Right hindlimb (tissue), 1 donor: ENCODE data around the gene ARGLU1.

ENCODE experiments used
- DNase-seq: peaks from one replicate; pipeline ENCODE4 v3.0.0-alpha.2; 2018

Gene ARGLU1

DNA sequence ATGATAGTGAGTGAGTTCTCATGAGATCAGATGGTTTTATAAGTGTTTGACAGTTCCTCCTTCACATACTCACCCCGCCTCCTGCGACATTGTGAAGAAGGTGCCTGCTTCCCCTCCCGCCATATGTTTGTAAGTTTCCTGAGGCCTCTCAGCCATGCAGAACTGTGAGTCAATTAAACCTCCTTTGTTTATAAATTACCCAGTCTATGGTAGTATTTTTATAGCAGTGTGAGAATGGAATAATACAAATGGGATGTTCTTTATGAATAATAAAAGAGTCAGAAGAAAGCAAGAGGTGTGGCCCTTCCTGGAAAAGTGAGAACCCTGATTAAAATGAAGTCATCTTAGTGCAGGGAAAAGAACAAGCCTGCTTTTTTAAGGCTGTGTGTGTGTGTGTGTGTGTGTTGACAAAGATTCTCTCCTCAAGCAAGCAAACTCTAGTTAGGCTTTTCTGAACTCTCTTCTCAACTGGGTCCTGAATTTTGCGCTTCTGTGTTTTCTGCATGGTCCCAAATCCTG, 18.8 kb upstream of the ARGLU1 start:
- no peak for DNase-seq

DNA sequence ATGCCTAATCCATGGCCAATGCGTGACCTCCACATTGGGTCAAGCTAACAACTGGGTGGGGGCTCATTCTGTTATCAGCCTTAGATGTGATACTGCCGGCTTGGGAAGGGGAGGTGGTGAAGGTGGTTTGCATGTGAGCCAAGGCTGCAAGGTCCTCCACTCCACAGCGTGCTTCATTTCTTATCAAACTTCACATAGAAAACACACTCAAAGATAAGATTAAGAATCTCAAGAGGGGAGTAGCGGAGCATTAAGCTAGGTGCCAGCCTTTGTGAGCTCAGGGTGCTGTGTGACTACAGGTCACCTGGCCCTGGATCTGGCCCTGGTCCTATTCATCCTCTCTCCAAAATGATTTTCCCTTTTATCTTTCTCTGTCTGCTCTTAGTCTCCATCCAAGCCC, 13.3 kb upstream of the ARGLU1 start:
- no peak for DNase-seq

DNA sequence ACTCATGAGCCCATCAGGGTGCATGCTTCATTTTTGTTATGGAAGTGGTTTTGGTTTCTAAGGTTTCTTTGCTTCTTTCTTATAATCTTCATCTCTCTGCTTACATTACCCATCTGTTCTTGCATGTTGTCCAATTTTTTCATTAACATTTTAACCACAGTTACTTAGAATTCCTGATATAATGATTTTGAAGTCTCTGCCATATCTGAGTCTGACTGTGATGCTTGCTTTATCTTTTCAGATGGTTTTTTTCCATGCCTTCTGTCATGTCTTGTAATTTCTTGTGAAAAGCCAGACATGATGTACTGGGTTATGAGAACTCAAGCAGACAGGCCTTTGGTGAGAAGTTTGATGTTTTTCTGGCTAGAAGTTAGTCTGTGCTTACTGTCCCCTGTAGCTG, 8.0 kb upstream of the ARGLU1 start:
- no peak for DNase-seq

DNA sequence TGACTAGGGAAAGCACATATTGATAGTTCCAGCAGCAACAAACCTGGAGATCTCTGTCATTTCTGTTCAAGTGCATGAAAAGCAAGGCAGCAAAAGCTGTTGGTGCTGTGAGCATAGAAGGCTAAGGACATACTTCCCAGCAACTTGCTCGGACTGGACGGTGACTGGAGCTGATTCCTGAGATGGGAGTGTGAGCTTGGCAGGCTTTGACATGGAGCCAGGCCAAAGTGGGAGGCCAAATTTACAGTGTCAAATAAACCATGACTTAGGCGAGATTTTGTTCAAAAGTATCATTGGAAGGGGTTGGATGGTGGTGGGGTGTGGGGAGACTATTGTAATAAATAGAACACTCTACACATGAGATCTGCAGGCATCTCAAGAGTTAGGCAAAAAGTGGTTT, 5.9 kb upstream of the ARGLU1 start:
- peak; percentile 45 for DNase-seq

DNA sequence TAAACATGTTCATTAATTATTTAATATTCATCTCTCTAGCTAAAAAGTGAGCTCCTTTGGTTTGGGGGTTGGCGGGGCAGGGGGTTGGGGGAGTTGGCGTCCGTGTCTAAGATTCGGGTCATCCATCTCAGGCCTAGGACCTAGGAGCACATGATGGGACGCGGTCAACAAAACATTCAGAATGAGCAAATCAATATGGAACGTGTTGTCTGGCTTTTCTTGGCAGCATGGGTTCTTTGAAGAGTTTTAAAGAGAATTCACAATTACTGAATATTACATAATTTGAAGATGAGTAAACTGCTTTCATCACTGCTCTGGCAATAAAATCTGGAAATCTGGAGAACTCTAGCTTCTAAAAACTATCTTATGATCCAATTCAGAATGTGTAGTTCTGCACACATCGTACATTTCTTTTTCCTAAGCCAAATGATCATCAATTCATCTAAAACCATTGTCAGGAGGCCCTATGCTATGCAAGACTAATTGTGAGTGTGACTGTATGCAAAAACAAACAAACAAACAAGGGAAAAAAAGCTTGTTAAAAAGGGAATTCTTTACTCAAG, 5.4 kb upstream of the ARGLU1 start:
- no peak for DNase-seq

DNA sequence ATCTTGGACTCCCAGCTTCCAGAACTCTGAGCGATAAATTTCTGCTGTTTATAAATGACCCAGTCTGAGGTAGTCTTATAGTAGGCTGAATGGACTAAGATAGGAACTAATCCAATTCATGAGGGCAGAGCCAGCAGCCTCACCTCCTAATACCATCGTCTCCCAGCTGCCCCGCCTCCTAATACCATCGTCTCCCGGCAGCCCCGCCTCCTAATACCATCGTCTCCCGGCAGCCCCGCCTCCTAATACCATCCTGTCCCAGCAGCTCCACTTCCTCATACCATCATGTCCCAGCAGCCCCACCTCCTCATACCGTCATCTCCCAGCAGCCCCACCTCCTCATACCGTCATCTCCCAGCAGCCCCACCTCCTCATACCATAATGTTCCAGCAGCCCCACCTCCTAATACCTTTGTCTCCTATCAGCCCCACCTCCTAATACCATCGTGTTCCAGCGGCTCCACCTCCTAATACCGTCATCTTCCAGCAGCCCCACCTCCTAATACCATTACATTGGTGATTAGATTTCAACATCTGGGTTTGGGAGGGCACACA, 2.4 kb upstream of the ARGLU1 start:
- no peak for DNase-seq

DNA sequence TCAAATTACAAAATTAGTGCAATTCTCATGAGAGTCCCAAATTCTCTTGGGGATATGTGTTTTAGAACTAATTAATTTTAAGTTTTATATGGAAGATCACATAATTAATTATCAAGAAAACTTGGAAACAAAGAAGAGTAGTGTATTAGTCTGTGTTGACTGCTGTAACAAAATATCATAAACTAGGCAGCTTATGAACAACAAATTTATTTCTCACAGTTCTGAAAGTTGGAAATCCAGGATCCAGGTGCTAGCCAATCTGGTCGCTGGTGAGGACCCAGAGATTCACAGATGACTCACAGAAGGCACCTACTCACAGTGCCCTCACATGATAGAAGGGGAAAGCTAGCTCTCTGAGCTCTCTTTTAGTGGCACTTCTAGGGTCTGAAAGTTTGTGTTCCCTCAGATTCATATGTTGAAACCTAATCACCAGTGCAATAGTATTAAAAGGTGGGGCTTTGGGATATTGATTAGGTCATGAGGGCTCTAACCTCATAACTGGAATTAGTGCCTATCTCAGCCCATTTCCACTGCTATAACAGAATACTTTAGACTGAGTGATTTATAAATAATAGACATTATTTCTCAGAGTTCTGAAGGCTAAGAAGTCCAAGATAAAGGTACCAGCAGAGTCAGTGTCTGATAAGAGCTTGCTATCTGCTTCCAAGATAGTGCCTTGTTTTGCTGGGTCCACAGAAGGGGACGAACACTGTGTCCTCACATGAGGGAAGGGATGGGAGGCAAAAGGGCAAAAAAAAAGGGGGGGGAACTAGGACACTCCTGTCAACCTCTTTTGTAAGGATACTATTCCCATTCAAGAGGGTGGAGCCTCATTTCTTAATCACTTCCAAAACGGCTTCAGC, 1.5 kb upstream of the ARGLU1 start:
- DNase-seq: no peak

DNA sequence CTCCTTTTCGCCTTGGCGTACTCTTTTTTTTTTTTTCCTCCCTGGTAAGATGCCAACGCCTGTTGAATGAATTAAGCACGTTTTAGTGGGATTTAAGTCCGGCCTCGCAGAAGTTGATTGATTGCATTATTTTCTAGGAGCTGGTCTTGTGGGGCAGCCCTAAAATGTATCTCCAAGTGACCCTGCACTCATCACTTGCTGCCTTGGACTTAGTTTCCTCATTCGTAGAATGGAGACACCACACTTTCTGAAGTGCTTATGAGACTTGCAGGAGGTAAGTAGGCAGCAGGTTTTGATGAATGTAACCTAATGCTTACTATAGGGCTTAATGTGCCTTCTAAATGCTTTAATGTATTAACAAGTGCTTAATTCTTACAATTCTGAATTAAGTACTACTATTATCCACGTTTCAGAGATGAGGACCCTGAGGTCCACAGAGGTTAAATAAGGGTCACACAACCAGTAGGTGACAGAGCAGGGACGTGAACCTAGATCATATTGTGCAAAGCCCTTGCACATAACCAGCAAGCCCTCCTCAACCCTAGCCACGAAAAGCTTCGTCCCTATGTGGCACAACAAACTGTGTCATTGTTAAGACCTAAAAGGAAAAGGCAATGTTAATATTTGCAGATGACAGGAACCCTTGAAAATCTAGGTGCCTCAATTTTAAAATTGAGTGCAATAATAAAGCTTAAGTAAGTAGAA, 514 bp upstream of the ARGLU1 start:
- no peak for DNase-seq

DNA sequence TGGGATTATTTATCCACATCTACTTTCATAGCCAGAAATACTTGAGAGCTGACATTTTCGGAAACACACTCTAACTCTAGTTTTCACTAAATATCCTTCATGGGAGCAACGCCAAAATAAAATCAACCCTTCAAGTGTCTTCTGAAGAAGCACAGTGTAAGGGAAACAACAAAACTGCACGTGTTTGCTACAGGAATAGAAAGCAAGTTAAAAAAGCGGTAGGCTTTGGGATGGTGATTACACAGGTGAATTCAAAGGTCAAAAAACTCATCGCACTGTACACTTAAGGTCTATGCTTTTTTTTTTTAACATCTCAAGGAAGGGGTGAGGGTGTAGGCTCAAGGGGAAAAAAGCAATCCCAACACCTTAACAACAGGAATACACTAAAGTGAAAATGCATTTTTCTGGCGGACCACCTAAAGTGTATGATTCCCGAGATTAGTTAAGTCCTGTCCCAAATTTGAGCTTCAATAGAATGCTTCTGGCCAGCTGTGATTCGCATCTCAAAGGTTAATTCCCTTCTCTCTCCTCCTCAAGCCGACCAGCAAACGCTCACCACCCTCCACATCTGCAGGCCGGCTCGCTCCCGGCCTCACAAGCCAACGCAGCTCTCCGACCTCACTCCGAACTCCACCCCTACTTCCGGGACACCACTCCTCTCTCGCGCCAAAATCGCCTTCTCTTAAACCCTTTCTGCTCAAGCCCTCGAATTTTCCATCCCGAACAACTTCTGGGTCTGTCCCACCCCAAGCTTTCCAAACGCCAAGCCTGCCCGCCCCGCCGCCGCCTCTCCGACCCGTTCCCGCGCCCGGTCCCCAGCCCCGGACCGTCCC, 1.1 kb downstream of the ARGLU1 start:
- DNase-seq: peak; percentile 79

DNA sequence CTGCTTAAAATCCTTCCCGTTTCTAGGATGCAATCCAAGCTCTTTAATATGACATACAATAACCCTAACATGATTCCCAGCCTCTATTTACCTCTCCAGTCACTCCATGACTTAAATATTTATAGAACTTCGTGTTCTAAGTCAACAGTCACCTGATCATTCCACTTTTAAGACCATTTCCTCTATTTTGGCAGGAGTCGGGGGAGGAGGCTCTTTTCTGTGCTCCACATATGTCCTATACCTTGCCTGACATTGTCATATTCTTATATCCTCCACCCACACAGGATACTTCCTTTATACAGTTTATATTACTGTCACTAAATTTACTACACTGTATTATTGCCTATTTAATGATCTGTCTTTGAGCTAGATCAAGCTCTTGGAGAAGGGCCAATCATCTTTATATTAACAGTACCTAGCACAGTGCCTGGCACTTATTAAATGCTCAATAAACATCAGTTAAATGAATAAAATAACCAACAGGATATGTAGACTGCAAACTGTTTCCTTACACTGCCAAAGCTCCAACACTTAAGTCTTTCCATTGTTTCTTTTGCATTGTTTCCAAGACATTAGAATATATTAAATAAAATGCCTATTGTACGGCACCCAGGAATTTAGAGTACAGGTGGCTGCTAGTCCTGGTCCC, 2.7 kb downstream of the ARGLU1 start:
- no peak for DNase-seq

DNA sequence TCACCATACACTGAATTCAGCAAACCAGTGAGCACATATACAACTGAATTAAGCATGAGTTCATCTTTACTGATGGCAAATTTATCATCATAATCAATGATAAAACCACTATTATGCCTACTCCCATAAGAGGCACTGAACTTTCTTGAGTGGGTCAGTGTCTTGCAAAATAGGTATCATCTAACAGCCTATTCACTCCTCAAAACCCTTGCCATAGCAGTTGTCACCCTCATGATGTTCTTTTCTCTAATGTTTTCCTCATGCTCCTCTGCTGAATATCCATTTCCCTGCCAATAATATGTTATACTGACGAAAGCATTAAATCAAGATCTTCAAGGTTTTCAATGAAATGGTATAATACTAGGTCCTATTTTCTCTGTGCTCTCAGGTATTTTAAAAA, 5.6 kb downstream of the ARGLU1 start:
- no peak for DNase-seq

DNA sequence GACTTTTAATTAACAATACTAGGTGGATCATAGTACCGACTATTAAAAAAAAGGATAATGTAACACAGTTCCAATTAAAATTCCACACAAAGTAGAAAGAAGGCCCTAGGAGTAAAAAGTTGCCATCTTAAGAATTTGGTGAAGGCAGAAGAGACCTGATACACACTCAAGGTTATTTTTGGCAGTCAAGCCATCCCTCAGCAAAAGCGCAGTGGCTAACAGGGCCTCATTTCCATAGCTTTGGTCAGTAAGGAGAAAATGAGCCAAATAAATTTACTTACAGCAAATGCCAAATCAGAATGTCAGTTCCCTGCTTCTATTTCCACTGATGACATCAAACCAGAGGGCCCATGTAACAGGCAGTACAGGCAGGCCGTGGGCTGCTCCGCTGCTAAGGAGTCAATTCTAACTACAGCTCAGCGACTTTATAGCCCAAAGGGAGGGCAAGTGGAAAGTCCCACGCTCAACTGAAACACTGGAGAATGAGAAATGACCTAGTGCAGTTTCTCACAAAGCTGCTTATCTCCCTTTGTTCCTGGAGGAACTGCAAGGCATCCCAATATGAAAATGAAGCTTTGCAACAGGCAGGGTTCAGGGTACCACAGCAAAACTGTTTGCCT, 6.3 kb downstream of the ARGLU1 start:
- no peak for DNase-seq

DNA sequence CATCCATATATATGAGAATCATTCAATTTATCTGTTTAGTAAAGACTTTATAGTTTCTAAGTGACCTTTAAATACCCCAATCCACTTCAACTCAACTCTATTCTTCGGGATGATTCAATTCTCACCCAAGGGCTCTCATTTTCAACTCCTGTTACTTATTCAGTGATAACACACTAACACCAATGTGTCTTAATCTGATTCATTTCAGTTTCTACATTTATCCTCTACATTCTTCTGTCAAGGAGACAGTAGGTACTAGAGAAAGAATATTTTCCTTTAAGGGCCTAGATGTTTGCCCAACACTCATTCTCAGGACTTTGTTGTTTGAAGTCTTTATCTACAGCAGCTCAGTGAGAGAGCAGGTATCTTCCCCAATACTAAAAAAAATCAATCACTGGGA, 7.1 kb downstream of the ARGLU1 start:
- DNase-seq: no peak

DNA sequence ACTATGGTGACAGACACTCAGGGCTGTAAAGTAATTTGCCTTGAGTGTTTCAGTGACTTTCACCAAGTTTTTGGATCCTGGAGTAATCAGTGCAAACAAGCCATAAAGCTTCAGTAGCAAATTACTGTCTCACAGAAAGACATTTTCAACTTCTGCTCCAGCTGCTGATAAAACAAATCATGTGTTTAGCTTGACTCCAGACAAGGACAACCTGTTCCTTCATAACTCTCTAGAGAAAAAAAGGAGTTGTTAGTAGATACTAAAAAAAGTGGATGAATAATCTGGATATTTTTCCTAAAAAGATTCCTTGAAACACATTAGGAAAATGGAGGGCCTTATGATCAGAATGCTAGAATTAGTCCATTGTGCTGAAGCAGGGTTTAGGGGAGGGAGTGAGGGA, 9.4 kb downstream of the ARGLU1 start:
- no peak for DNase-seq

DNA sequence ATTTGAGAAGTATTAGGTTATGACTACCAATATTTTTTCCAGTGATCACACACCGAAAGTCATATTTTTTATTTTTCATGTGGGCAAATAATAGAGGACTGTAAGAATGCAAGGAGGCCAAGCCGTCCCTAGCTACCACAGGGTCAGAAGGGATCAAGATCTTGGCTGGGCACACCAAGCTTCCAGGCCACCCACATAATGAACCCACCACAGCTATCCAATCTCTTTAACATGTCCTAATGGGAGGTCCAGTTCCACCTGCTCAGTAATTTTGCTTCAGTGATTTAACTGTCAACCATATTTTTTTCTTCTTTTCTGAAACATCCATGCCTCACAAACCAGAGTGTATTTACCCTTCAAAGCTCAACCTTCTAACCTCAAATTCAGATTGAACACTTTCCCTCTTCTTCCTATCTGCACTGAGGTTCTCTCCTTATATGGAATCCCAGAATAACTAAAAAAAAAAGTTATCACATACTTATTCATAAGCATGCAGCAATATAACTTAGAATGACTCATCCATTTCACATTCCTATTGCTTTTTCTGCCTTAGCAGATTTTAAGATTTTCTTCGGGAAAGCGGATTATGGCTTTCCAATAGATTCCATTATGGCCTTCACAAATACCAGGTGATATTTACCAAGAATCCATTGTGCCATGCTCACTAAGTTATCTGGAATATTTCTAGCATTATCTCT, 12.2 kb downstream of the ARGLU1 start:
- no peak for DNase-seq

DNA sequence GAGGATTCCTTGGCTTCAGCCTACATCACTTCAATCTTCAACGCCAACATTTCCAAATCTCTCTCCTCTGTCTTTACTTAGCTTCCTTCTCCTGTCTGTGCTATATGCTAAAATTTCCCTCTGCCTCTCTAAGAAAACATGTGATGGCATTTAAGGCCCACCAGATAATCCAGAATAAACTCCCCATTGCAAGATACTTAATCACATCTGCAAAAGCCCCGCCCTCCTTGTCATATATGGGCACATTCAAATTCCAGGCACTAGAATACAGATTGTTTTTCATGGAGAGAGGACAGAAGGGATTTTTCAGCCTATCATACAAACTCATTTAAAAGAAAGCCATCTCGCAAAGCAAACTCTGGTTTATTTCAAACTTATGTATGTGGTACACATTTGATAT, 16.2 kb downstream of the ARGLU1 start:
- DNase-seq: no peak

DNA sequence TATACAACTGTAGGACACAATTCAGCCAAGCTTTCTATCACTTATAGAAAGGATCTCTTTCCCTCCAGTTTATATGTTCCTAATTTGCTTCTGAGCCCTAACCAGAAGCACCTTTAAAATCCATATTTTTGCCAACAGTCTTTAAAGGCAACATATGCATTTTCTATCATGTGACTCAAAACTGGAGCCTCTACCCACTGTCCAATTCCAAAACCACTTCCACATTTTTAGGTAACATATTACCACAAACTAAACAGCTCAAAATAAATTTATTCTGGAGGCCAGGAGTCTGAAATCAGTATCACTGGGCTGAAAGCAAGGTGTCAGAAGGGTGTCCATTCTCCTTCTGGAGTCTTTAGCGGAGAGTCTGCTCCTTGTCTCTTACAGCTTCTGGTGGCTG, 16.6 kb downstream of the ARGLU1 start:
- DNase-seq: no peak

DNA sequence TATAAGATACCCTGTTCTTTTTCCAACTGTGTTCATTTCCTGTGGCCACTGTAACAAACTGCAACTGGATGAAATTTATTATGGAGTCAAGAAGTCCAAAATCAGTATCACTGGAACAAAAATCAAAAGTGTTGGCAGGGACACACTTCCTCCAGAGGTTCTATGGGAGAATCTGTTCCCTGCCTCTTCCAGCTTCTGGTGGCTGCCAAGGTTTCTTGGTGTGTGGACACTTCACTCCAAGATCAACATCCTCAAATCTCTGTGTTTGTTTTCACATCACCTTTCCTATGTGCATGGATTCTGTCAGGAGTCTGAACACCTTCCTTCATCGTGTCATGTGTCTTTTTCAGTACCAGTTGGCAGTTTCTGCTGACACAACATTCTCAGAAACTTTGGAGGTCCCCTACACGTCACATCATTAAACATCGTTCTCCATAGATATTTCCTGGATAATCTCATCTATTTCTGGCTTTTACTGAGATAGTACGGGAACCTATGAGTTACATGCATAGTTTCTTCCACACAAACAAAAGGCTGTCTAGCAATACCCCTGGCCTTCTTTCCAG, 17.3 kb downstream of the ARGLU1 start:
- no peak for DNase-seq

DNA sequence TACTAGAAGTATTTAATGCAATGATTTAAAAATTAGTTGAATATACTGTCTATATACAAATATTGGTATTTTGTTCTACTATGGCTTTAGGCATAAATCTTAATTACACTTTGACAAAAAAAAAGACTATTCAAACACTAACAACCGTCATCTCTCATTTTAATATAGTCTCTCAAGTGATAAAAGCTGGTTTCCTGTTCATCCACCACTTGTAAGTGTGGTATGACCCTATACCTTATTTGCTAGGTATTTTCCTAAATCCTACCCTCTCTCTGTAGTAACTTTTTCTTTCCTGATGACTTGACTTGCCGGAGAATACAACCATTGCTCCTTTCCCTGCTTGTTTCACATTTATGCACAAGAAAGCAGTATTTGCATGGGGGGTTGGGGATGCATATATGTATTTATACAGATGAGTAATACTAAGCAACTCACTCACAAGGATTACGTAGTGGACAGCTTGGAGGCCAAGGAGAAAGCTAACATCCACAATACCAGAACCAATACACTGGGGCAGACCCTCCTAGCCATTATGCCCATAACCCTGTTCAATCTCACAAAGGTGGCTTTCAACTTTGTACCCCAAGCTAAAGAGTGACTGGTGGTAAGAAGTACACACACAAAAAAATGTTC, 19.8 kb downstream of the ARGLU1 start:
- DNase-seq: no peak

DNA sequence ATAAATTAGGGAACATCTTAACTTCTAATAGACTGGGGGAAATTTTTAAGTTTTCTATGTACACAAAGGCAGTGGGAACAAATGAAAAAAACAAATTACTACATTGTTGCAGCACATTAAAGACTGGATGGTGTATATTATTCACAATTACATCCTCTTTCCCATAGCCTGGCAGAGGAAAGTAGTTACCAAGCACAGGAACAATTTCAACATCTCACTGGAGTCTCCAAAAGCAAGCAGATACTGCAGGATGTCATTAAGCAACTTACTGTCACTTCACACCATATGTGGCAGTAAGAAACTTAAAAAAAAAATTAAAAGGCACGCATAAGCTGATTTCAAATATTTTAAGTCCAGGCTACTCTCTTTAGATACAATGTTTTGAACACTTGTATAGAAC, 26.1 kb downstream of the ARGLU1 start:
- DNase-seq: no peak
